B cell (primary cell): ENCODE data around the gene ZBTB25. TPM values are rescaled to one million over a fixed set of nuclear protein-coding genes. Genes with fewer than 3 reads are reported as not detected.
A peak's percentile ranks its signal among the peaks of the same experiment; 100 is the strongest.

ENCODE experiments used
- ATAC-seq: fragments of 200-7000 bp; cut with Tn5 transposase; one replicate; pipeline ENCODE4 v1.10.0; 2021; ENCODE audit warnings: low read depth, mild to moderate bottlenecking, moderate number of reproducible peaks, moderate library complexity
- CTCF ChIA-PET: fragments of 350-600 bp; sonication (Branson Sonifier 250); formaldehyde crosslinking; loops from one replicate; lab custom pipeline; 2021; ENCODE audit warnings: antibody characterized with exemption, inconsistent platforms; lab: Charles Lee
- POLR2A ChIA-PET: fragments of 350-600 bp; sonication (Branson Sonifier 250); formaldehyde crosslinking; loops from one replicate; lab custom pipeline; 2021; ENCODE audit warnings: antibody characterized with exemption; lab: Charles Lee
- DNase-seq: peaks from one replicate; pipeline ENCODE4 v3.0.0; 2013
- H2AFZ ChIP-seq: 2 replicates; pipeline ENCODE4 v1.6.1; 2012; ENCODE audit warnings: mild to moderate bottlenecking, low read depth, low read length; ENCODE audit not compliant: insufficient read depth, poor library complexity, severe bottlenecking
- H3K27ac ChIP-seq, 2 donors: 1 replicate in 1 of 2; 2 replicates in 1 of 2; pipeline ENCODE4 v1.5.1; 2012 to 2013; ENCODE audit warnings: low read length in 2 of 2, mild to moderate bottlenecking in 2 of 2, moderate library complexity in 1 of 2
- H3K27me3 ChIP-seq, 4 experiments: fragments of 200-600 bp in 1 of 4; sonication (generic) in 1 of 4; replicated peaks in 1 of 4; 1 replicate in 2 of 4; 2 replicates in 2 of 4; pipeline versions ENCODE4 v1.6.1 to v1.7.0; 2013 to 2016; ENCODE audit warnings: low read length in 3 of 4, mild to moderate bottlenecking in 2 of 4, mixed read lengths in 1 of 4, moderate library complexity in 1 of 4; ENCODE audit not compliant: insufficient read depth in 4 of 4, control insufficient read depth in 3 of 4; ENCODE audit errors: control extremely low read depth in 1 of 4
- H3K36me3 ChIP-seq, 2 experiments: replicated peaks in 1 of 2; 1 replicate in 1 of 2; 2 replicates in 1 of 2; pipeline versions ENCODE4 v1.6.1 to v1.7.1; 2013; ENCODE audit warnings: low read length in 1 of 2; ENCODE audit not compliant: insufficient read depth in 2 of 2, control insufficient read depth in 1 of 2; ENCODE audit errors: control extremely low read depth in 1 of 2, extremely low read depth in 1 of 2
- H3K4me1 ChIP-seq, 2 donors: fragments of 200-600 bp in 1 of 2; sonication (generic) in 1 of 2; 1 replicate in 1 of 2; 2 replicates in 1 of 2; pipeline versions ENCODE4 v1.5.1 to v1.6.1; 2013 to 2017; ENCODE audit warnings: low read length in 2 of 2; ENCODE audit not compliant: control insufficient read depth in 2 of 2, insufficient read depth in 2 of 2
- H3K4me2 ChIP-seq: replicated peaks from 2 replicates; pipeline ENCODE3; 2012; ENCODE audit warnings: mild to moderate bottlenecking, low read depth, low read length; ENCODE audit not compliant: poor library complexity, severe bottlenecking
- H3K4me3 ChIP-seq, 5 experiments: fragments of 200-600 bp in 1 of 5; sonication (generic) in 1 of 5; 1 replicate in 3 of 5; 2 replicates in 2 of 5; pipeline versions ENCODE4 v1.5.1 to v1.7.0; 2011 to 2016; ENCODE audit warnings: low read length in 4 of 5, mild to moderate bottlenecking in 4 of 5, low read depth in 2 of 5, control low read depth in 1 of 5, moderate library complexity in 1 of 5; ENCODE audit not compliant: insufficient read depth in 1 of 5; ENCODE audit errors: control extremely low read depth in 1 of 5, extremely low read depth in 1 of 5
- H3K79me2 ChIP-seq: fragments of 200-600 bp; sonication (generic); one replicate; pipeline ENCODE4 v1.6.0; 2016; ENCODE audit warnings: low read length; ENCODE audit not compliant: control insufficient read depth, insufficient read depth
- H3K9ac ChIP-seq: fragments of 200-600 bp; sonication (generic); 2 replicates; pipeline ENCODE4 v1.6.1; 2017; ENCODE audit warnings: mild to moderate bottlenecking, low read length, moderate library complexity
- H3K9me3 ChIP-seq, 3 donors: one replicate each; pipeline versions ENCODE4 v1.6.1 to v1.7.1; 2013; ENCODE audit warnings: low read length in 2 of 3; ENCODE audit not compliant: control insufficient read depth in 2 of 3, insufficient read depth in 1 of 3; ENCODE audit errors: control extremely low read depth in 1 of 3
- H4K20me1 ChIP-seq: 2 replicates; pipeline ENCODE4 v1.6.0; 2012; ENCODE audit warnings: mild to moderate bottlenecking, low read length; ENCODE audit not compliant: insufficient read depth, control insufficient read depth, poor library complexity, severe bottlenecking
- H3K27ac Mint-ChIP-seq: one replicate; pipeline ENCODE4 v1.8.0; 2021; ENCODE audit warnings: mixed read lengths
- H3K27me3 Mint-ChIP-seq: one replicate; pipeline ENCODE4 v1.8.0; 2021; ENCODE audit warnings: mixed read lengths
- H3K4me1 Mint-ChIP-seq: one replicate; pipeline ENCODE4 v1.8.0; 2021; ENCODE audit warnings: mixed read lengths
- H3K4me3 Mint-ChIP-seq: one replicate; pipeline ENCODE4 v1.8.0; 2021; ENCODE audit warnings: mixed read lengths
- H3K9me3 Mint-ChIP-seq: one replicate; pipeline ENCODE4 v1.8.0; 2022; ENCODE audit warnings: mixed read lengths; ENCODE audit not compliant: insufficient read depth
- CTCF ChIP-seq: fragments of 200-600 bp; IDR thresholded peaks from one replicate; pipeline ENCODE4 v1.8.0; 2022; ENCODE audit warnings: antibody characterized with exemption, mild to moderate bottlenecking
- EZH2 ChIP-seq: IDR thresholded peaks from 2 replicates; pipeline ENCODE4 v1.6.1; 2012; ENCODE audit warnings: borderline replicate concordance, low read depth, mild to moderate bottlenecking, moderate library complexity, low read length; ENCODE audit not compliant: insufficient read depth, poor library complexity, severe bottlenecking
- WGBS: methylation state at CpG from one replicate; pipeline ENCODE4 v1.1.5; 2013; ENCODE audit warnings: missing lambda C conversion rate; ENCODE audit not compliant: insufficient coverage; 5-methylcytosine and 5-hydroxymethylcytosine counted together
- intact Hi-C: fragments of 100-400 bp; cut with micrococcal nuclease; formaldehyde crosslinking; loops from one replicate; pipeline ENCODE4 v1.10.0; 2022
- polyA plus RNA-seq: library from polyadenylated mRNA; depleted of rRNA; stranded (reverse); fragments of >200 nt; gene quantifications from 2 replicates; pipeline ENCODE4 v1.2.3, GENCODE V29; 2012
- total RNA-seq, 2 donors: library from RNA; stranded (reverse); fragments of 120-200 nt in 1 of 2; gene quantifications; 1 replicate in 1 of 2; 2 replicates in 1 of 2; pipeline versions ENCODE4 v1.2.3 to v1.2.4, GENCODE V29; 2013 to 2022

The ZBTB25 gene
- total and polyA plus RNA-seq, 2 donors (not counting 1 experiment from before 2014, with no cell fraction given): 20.8 to 45.7 TPM

DNA sequence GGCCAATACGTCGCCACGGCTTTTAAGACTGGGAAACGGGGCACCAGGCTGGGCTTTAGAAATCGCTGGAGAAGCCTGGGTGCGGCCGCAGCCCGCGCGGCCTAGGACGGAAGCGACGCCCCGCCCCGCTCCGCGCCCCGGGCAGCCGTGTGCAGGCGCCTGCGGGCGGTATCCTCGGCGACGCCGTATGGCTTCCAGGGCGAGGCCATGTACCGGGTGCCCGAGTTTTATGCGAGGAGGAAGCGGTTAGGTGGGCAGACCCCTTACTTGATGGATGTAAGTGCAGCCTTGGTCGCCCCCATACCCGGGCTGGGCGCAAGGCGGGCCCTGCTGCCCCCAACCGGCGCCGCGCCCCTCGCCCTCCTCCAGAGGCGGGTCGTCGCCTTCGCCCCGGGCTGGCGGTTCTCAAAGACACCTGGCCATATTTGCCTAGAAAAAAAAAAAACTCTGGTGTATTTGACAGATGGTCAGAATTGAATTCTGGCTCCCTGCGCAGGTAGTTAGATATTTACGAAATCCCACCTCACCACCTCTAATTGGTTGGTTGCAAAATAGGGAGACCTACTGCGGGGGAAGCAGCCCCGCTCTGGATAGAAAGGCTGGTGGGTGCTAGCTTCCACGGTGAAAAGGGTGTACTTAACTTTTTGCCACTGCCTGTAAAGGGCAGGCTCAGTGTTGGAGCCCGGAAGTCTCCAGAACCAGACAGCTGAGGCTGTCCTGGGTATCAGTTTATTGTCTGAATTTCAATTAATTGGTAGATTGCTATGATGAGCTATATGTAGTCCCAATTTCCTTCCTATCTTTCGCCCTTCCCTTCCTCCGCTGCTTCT is 46.4 kb upstream of the ZBTB25 start, which contains the start of gene PPP1R36:
PPP1R36 (plus strand) TSS at position 171 of the 830 bp plus-strand sequence; CDS start at position 208, 37 bp downstream.
- ChIA-PET CTCF (interaction anchor here (1.9 kb wide), 1 partner anchor 87 kb away, joined by 5 read pairs; no protein-coding TSS in a partner anchor), POLR2A (no interaction called here)
- peak within 1 kb of the TSS; percentile 88 for H3K4me2 ChIP-seq
- Mint-ChIP-seq H3K27ac (no peak within 1 kb of the TSS), H3K9me3 (no peaks in the 10 kb centered on the region), H3K27me3 (peaks cover 35% of the 10 kb centered on the region), H3K4me1 (peaks cover 13% of the 10 kb centered on the region), H3K4me3 (peak within 1 kb of the TSS; percentile 84)
- peaks cover 0 to 21% (median 13%) of the 10 kb centered on the region in 4 experiments for H3K27me3 ChIP-seq
- peaks cover 0 to 1% (median 0%) of the 10 kb centered on the region in 3 donors for H3K9me3 ChIP-seq
- H3K9ac ChIP-seq: peak within 1 kb of the TSS; percentile 57
- peaks cover 13 to 16% of the 10 kb centered on the region in 2 donors for H3K4me1 ChIP-seq
- H3K27ac ChIP-seq: no peak within 1 kb of the TSS
- H2AFZ ChIP-seq: peak within 1 kb of the TSS; percentile 78
- no peaks in the 10 kb centered on the region for H3K79me2 ChIP-seq
- intact Hi-C loops: no loop called here
- no peaks in the 10 kb centered on the region for H4K20me1 ChIP-seq
- H3K4me3 ChIP-seq: peak within 1 kb of the TSS; percentile 1 to 71 (median 45)
- no peaks in the 10 kb centered on the region for H3K36me3 ChIP-seq
- DNase-seq (peak; percentile 63), ATAC-seq (peak; percentile 96)
- TF ChIP-seq EZH2 (no peak), CTCF (no peak)
- 4% methylated on average over 50 of the region's 54 CpGs for WGBS

GRCh38 chr14:64549016-64549415 is 45.4 kb upstream of the ZBTB25 start:
- CTCF ChIA-PET: interaction anchor here (1.4 to 1.9 kb wide), 2 partner anchors 38 to 88 kb away, joined by 3 to 5 read pairs; no protein-coding TSS in a partner anchor
- Histone ChIP-seq H3K4me2 (peak overlapping the region; percentile 88), H3K9me3 (peaks cover 0 to 1% (median 0%) of the 10 kb centered on the region in 3 donors), H3K9ac (peak overlapping the region; percentile 57), H2AFZ (no peak overlapping the region), H3K36me3 (no peaks in the 10 kb centered on the region), H3K79me2 (no peaks in the 10 kb centered on the region), H3K4me1 (peaks cover 13 to 16% of the 10 kb centered on the region in 2 donors), H4K20me1 (no peaks in the 10 kb centered on the region), H3K4me3 (no peak overlapping the region), H3K27me3 (peaks cover 0 to 21% (median 13%) of the 10 kb centered on the region in 4 experiments), H3K27ac (no peak overlapping the region)
- ATAC-seq (no peak), DNase-seq (no peak)
- TF ChIP-seq CTCF (no peak), EZH2 (no peak)
- WGBS: no CpG with 5 or more reads among the region's 1 CpG
- peaks cover 13% of the 10 kb centered on the region for H3K4me1 Mint-ChIP-seq
- peaks cover 30% of the 10 kb centered on the region for H3K27me3 Mint-ChIP-seq
- H3K27ac Mint-ChIP-seq: no peak overlapping the region
- POLR2A ChIA-PET: no interaction called here
- intact Hi-C loops: no loop called here
- no peaks in the 10 kb centered on the region for H3K9me3 Mint-ChIP-seq
- H3K4me3 Mint-ChIP-seq: peak overlapping the region; percentile 76
